H9 (cell line): ENCODE data around the gene NRG2. TPM values are rescaled to one million over a fixed set of nuclear protein-coding genes. Genes with fewer than 3 reads are reported as not detected.
A peak's percentile ranks its signal among the peaks of the same experiment; 100 is the strongest.

Experiments used
- DNase-seq: peaks from one replicate; pipeline ENCODE4 v3.0.0-alpha.2; 2017
- H2AFZ ChIP-seq: one replicate; pipeline ENCODE4 v1.6.1; 2013; ENCODE audit warnings: mild to moderate bottlenecking, low read length, control low read depth, moderate library complexity
- H2AK5ac ChIP-seq: 2 replicates; pipeline ENCODE4 v1.6.1; 2013; ENCODE audit warnings: low read length, control low read depth, mixed read lengths; ENCODE audit not compliant: insufficient read length
- H2BK120ac ChIP-seq: one replicate; pipeline ENCODE4 v1.6.1; 2013; ENCODE audit warnings: low read depth, mild to moderate bottlenecking, low read length, control low read depth, inconsistent platforms; ENCODE audit not compliant: poor library complexity, severe bottlenecking
- H2BK12ac ChIP-seq: 2 replicates; pipeline ENCODE4 v1.6.1; 2013; ENCODE audit warnings: low read length, control low read depth, mixed read lengths, low read depth; ENCODE audit not compliant: insufficient read length
- H2BK15ac ChIP-seq: 2 replicates; pipeline ENCODE4 v1.6.1; 2013; ENCODE audit warnings: low read depth, low read length, control low read depth
- H2BK20ac ChIP-seq: one replicate; pipeline ENCODE4 v1.6.1; 2013; ENCODE audit warnings: low read depth, mild to moderate bottlenecking, low read length, control low read depth, inconsistent platforms; ENCODE audit not compliant: poor library complexity, severe bottlenecking
- H2BK5ac ChIP-seq: 2 replicates; pipeline ENCODE4 v1.6.1; 2013; ENCODE audit warnings: low read length, control low read depth, mixed read lengths; ENCODE audit not compliant: insufficient read length
- H3K14ac ChIP-seq: 2 replicates; pipeline ENCODE4 v1.6.1; 2013; ENCODE audit warnings: low read length, control low read depth; ENCODE audit not compliant: insufficient read depth
- H3K18ac ChIP-seq: 2 replicates; pipeline ENCODE4 v1.6.1; 2013; ENCODE audit warnings: low read depth, mild to moderate bottlenecking, mixed read lengths, low read length, control low read depth; ENCODE audit not compliant: insufficient read length
- H3K23ac ChIP-seq: 2 replicates; pipeline ENCODE4 v1.6.1; 2013; ENCODE audit warnings: low read length, control low read depth, mixed read lengths, low read depth; ENCODE audit not compliant: insufficient read length
- H3K23me2 ChIP-seq: 2 replicates; pipeline ENCODE4 v1.6.1; 2013; ENCODE audit warnings: low read depth, mild to moderate bottlenecking, mixed read lengths, low read length, control low read depth; ENCODE audit not compliant: insufficient read length, poor library complexity, severe bottlenecking
- H3K27ac ChIP-seq: 2 replicates; pipeline ENCODE4 v1.5.1; 2013; ENCODE audit warnings: low read length, control low read depth, mixed read lengths, low read depth; ENCODE audit not compliant: insufficient read length
- H3K27me3 ChIP-seq: 2 replicates; pipeline ENCODE4 v1.6.1; 2013; ENCODE audit warnings: low read length, control low read depth, inconsistent platforms; ENCODE audit not compliant: insufficient read depth
- H3K4ac ChIP-seq: 2 replicates; pipeline ENCODE4 v1.6.1; 2013; ENCODE audit warnings: low read depth, mild to moderate bottlenecking, control low read depth, inconsistent platforms, low read length, moderate library complexity
- H3K4me1 ChIP-seq: 2 replicates; pipeline ENCODE4 v1.6.1; 2013; ENCODE audit warnings: low read length, control low read depth, inconsistent platforms; ENCODE audit not compliant: insufficient read depth
- H3K4me2 ChIP-seq: 2 replicates; pipeline ENCODE4 v1.6.1; 2013; ENCODE audit warnings: low read length, control low read depth, mixed read lengths; ENCODE audit not compliant: insufficient read length, insufficient read depth
- H3K56ac ChIP-seq: 2 replicates; pipeline ENCODE4 v1.6.1; 2013; ENCODE audit warnings: low read depth, mild to moderate bottlenecking, mixed read lengths, low read length, control low read depth; ENCODE audit not compliant: insufficient read length
- H3K79me1 ChIP-seq: 2 replicates; pipeline ENCODE4 v1.6.1; 2013; ENCODE audit warnings: low read depth, mild to moderate bottlenecking, moderate library complexity, low read length, control low read depth, inconsistent platforms; ENCODE audit not compliant: insufficient read depth, poor library complexity, severe bottlenecking
- H3K79me2 ChIP-seq: 2 replicates; pipeline ENCODE4 v1.6.1; 2013; ENCODE audit warnings: low read length, control low read depth, inconsistent platforms; ENCODE audit not compliant: insufficient read depth
- H3K9ac ChIP-seq: 2 replicates; pipeline ENCODE4 v1.6.1; 2013; ENCODE audit warnings: low read length, control low read depth, mixed read lengths; ENCODE audit not compliant: insufficient read length; ENCODE audit errors: extremely low read depth
- H3K9me3 ChIP-seq: one replicate; pipeline ENCODE4 v1.6.1; 2013; ENCODE audit warnings: low read depth, low read length, inconsistent platforms; ENCODE audit not compliant: control insufficient read depth
- H3T11ph ChIP-seq: one replicate; pipeline ENCODE4 v1.6.1; 2013; ENCODE audit warnings: mild to moderate bottlenecking, low read length, control low read depth, inconsistent platforms
- H4K20me1 ChIP-seq: one replicate; pipeline ENCODE4 v1.6.1; 2013; ENCODE audit not compliant: control insufficient read depth, insufficient read length, insufficient read depth
- H4K5ac ChIP-seq: 2 replicates; pipeline ENCODE4 v1.6.1; 2013; ENCODE audit warnings: low read depth, mild to moderate bottlenecking, mixed read lengths, low read length, control low read depth; ENCODE audit not compliant: insufficient read length
- H4K8ac ChIP-seq: replicated peaks from 2 replicates; pipeline ENCODE4 v1.6.1; 2013; ENCODE audit warnings: low read length, control low read depth, mixed read lengths, low read depth; ENCODE audit not compliant: insufficient read length
- H4K91ac ChIP-seq: 2 replicates; pipeline ENCODE4 v1.6.1; 2013; ENCODE audit warnings: low read depth, mild to moderate bottlenecking, moderate library complexity, mixed read lengths, low read length, control low read depth; ENCODE audit not compliant: insufficient read length
- H3K27ac Mint-ChIP-seq, 3 experiments: 2 replicates in 2 of 3; 3 replicates in 1 of 3; pipeline ENCODE4 v1.8.0; 2020 to 2021; ENCODE audit warnings: mixed read lengths in 3 of 3, mild to moderate bottlenecking in 1 of 3, moderate library complexity in 1 of 3
- H3K27me3 Mint-ChIP-seq: 2 replicates; pipeline ENCODE4 v1.8.0; 2021; ENCODE audit warnings: low read depth, mild to moderate bottlenecking, moderate library complexity, mixed read lengths
- H3K36me3 Mint-ChIP-seq, 3 experiments: 2 replicates in 2 of 3; 3 replicates in 1 of 3; pipeline ENCODE4 v1.8.0; 2020 to 2021; ENCODE audit warnings: low read depth in 3 of 3, mixed read lengths in 3 of 3; ENCODE audit not compliant: insufficient read depth in 1 of 3
- H3K4me1 Mint-ChIP-seq, 2 experiments: 2 replicates each; pipeline ENCODE4 v1.8.0; 2020; ENCODE audit warnings: mixed read lengths in 2 of 2
- H3K4me3 Mint-ChIP-seq, 2 experiments: 2 replicates in 1 of 2; 3 replicates in 1 of 2; pipeline ENCODE4 v1.8.0; 2020 to 2021; ENCODE audit warnings: mild to moderate bottlenecking in 2 of 2, mixed read lengths in 2 of 2, moderate library complexity in 1 of 2
- H3K9me3 Mint-ChIP-seq, 2 experiments: 2 replicates in 1 of 2; 3 replicates in 1 of 2; pipeline ENCODE4 v1.8.0; 2020; ENCODE audit warnings: mild to moderate bottlenecking in 2 of 2, mixed read lengths in 2 of 2, moderate library complexity in 1 of 2
- CTCF ChIP-seq: fragments of 200-600 bp; sonication (generic); conservative IDR thresholded peaks from 3 replicates; pipeline ENCODE4 v1.8.0; 2021; ENCODE audit warnings: antibody characterized with exemption, mild to moderate bottlenecking
- WGBS: extraction: QIAGEN DNeasy Blood & Tissue Kit; methylation state at CpG from one replicate; pipeline ENCODE4 v1.1.7; 2013; ENCODE audit warnings: missing lambda C conversion rate, low lambda C conversion rate, mixed read lengths; ENCODE audit not compliant: insufficient read length; ENCODE audit errors: extremely low coverage; 5-methylcytosine and 5-hydroxymethylcytosine counted together
- total RNA-seq: library from RNA; stranded (reverse); gene quantifications from 2 replicates; pipeline ENCODE4 v1.2.1, GENCODE V29; 2021

NRG2 gene
- total RNA-seq, 1 experiment from 2014 or later, result not detected

GRCh38 chr5:139985733-139986132 lies 57.4 kb downstream of the NRG2 start:
- H3K18ac ChIP-seq, result no peak overlapping the region
- H3K14ac ChIP-seq, result no peak overlapping the region
- TF ChIP-seq CTCF, result no peak
- no peak overlapping the region for H2BK5ac ChIP-seq
- no peaks in the 10 kb centered on the region for H3K79me1 ChIP-seq
- Mint-ChIP-seq H3K4me3 (no peak overlapping the region), H3K27ac (0 out of 7 replicates have a peak overlapping the region, but pooled peaks of 1 of the 3 experiments have one; percentile 70), H3K4me1 (peaks cover 12 to 13% of the 10 kb centered on the region in 2 experiments), H3K36me3 (no peaks in the 10 kb centered on the region), H3K9me3 (no peaks in the 10 kb centered on the region), H3K27me3 (peaks cover 33% of the 10 kb centered on the region)
- H3K4ac ChIP-seq, result no peak overlapping the region
- H4K8ac ChIP-seq, result no peak overlapping the region
- H3K4me1 ChIP-seq, result no peaks in the 10 kb centered on the region
- peaks cover 4% of the 10 kb centered on the region for H4K20me1 ChIP-seq
- H2BK12ac ChIP-seq, result no peak overlapping the region
- H3K9ac ChIP-seq, result no peak overlapping the region
- no peak overlapping the region for H3K56ac ChIP-seq
- H3T11ph ChIP-seq, result no peak overlapping the region
- no peaks in the 10 kb centered on the region for H3K23me2 ChIP-seq
- no peak overlapping the region for H2BK20ac ChIP-seq
- H2AFZ ChIP-seq, result no peak overlapping the region
- no peaks in the 10 kb centered on the region for H3K79me2 ChIP-seq
- no peak overlapping the region for H3K27ac ChIP-seq
- no peak overlapping the region for H4K5ac ChIP-seq
- no peak for DNase-seq
- H3K27me3 ChIP-seq, result no peaks in the 10 kb centered on the region
- no peak overlapping the region for H4K91ac ChIP-seq
- no CpG with 5 or more reads among the region's 3 CpGs for WGBS
- H2BK15ac ChIP-seq, result no peak overlapping the region
- H2BK120ac ChIP-seq, result no peak overlapping the region
- no peaks in the 10 kb centered on the region for H3K9me3 ChIP-seq
- H3K4me2 ChIP-seq, result no peak overlapping the region
- H3K23ac ChIP-seq, result no peak overlapping the region
- H2AK5ac ChIP-seq, result no peak overlapping the region
